Urinary bladder (tissue), 4 donors: ENCODE measurements around the gene COL5A3. TPM values are rescaled to one million over a fixed set of nuclear protein-coding genes. Genes with fewer than 3 reads are reported as not detected.

ENCODE experiments used
- DNase-seq: peaks from one replicate; pipeline ENCODE4 v3.0.0-alpha.2; 2015; ENCODE audit errors: extremely low spot score
- H3K27ac ChIP-seq: one replicate; pipeline ENCODE4 v1.5.1; 2013; ENCODE audit warnings: low read depth, mild to moderate bottlenecking, moderate library complexity
- H3K36me3 ChIP-seq: one replicate; pipeline ENCODE4 v1.6.1; 2013; ENCODE audit warnings: mild to moderate bottlenecking, moderate library complexity; ENCODE audit not compliant: insufficient read depth
- H3K4me1 ChIP-seq: one replicate; pipeline ENCODE4 v1.6.1; 2013; ENCODE audit warnings: mild to moderate bottlenecking, moderate library complexity; ENCODE audit not compliant: insufficient read depth
- H3K4me3 ChIP-seq: one replicate; pipeline ENCODE4 v1.5.1; 2013; ENCODE audit warnings: low read depth, low read length
- WGBS: extraction: QIAGEN DNeasy Blood & Tissue Kit; methylation state at CpG from one replicate; pipeline ENCODE4 v1.1.7; 2013; 5-methylcytosine and 5-hydroxymethylcytosine counted together
- polyA plus RNA-seq: library from polyadenylated mRNA; stranded (reverse); fragments of 200-250 nt; gene quantifications from one replicate; pipeline ENCODE4 v1.2.3, GENCODE V29; 2013
- total RNA-seq: library from RNA; depleted of rRNA; stranded (reverse); fragments of >200 nt; gene quantifications from one replicate; pipeline ENCODE4 v1.2.3, GENCODE V29; 2014
- donor health status: healthy with polysubstance abuse.
- donor health status: healthy.

The COL5A3 gene
- total and polyA plus RNA-seq, 2 donors = 18.3 to 19.6 TPM

- no peaks in the 10 kb centered on the region for H3K4me1 ChIP-seq
- 82% methylated on average over 8 of the region's 8 CpGs for WGBS
- DNase-seq = no peak
- H3K36me3 ChIP-seq = no peaks in the 10 kb centered on the region
- no peak overlapping the region for H3K4me3 ChIP-seq
- H3K27ac ChIP-seq = no peak overlapping the region
These were observed 28.7 kb downstream of the COL5A3 start for GRCh38 chr19:9981406-9982260.

- H3K4me1 ChIP-seq = no peaks in the 10 kb centered on the region
- no peaks in the 10 kb centered on the region for H3K36me3 ChIP-seq
- no peak overlapping the region for H3K4me3 ChIP-seq
- 86% methylated on average over 6 of the region's 6 CpGs for WGBS
- no peak overlapping the region for H3K27ac ChIP-seq
- DNase-seq = no peak
These were observed 38.2 kb downstream of the COL5A3 start for GRCh38 chr19:9972103-9972502.

GRCh38 chr19:9971166-9971897 is 39.0 kb downstream of the COL5A3 start:
- Histone ChIP-seq H3K27ac (no peak overlapping the region), H3K4me1 (no peaks in the 10 kb centered on the region), H3K36me3 (no peaks in the 10 kb centered on the region), H3K4me3 (no peak overlapping the region)
- 63% methylated on average over 15 of the region's 15 CpGs for WGBS
- no peak for DNase-seq

- H3K4me1 ChIP-seq = no peaks in the 10 kb centered on the region
- 75% methylated on average over 8 of the region's 8 CpGs for WGBS
- no peaks in the 10 kb centered on the region for H3K36me3 ChIP-seq
- no peak overlapping the region for H3K27ac ChIP-seq
- no peak overlapping the region for H3K4me3 ChIP-seq
- DNase-seq = no peak
These were observed 39.8 kb downstream of the COL5A3 start for GRCh38 chr19:9970481-9970880.

- H3K36me3 ChIP-seq = no peaks in the 10 kb centered on the region
- 92% methylated on average over 2 of the region's 2 CpGs for WGBS
- H3K4me1 ChIP-seq = no peaks in the 10 kb centered on the region
- no peak overlapping the region for H3K4me3 ChIP-seq
- no peak for DNase-seq
- no peak overlapping the region for H3K27ac ChIP-seq
These were observed 40.7 kb downstream of the COL5A3 start for GRCh38 chr19:9969688-9969975.

GRCh38 chr19:9968820-9969687 is 41.2 kb downstream of the COL5A3 start:
- Histone ChIP-seq H3K27ac (no peak overlapping the region), H3K36me3 (no peaks in the 10 kb centered on the region), H3K4me1 (no peaks in the 10 kb centered on the region), H3K4me3 (no peak overlapping the region)
- no peak for DNase-seq
- WGBS = 81% methylated on average over 8 of the region's 8 CpGs

- no peak overlapping the region for H3K4me3 ChIP-seq
- 62% methylated on average over 4 of the region's 4 CpGs for whole genome bisulfite sequencing
- H3K36me3 ChIP-seq = no peaks in the 10 kb centered on the region
- no peak for DNase-seq
- no peaks in the 10 kb centered on the region for H3K4me1 ChIP-seq
- no peak overlapping the region for H3K27ac ChIP-seq
These were observed 43.0 kb downstream of the COL5A3 start for GRCh38 chr19:9967326-9967725.

- H3K4me1 ChIP-seq = no peaks in the 10 kb centered on the region
- WGBS = 20% methylated on average over 29 of the region's 29 CpGs
- H3K27ac ChIP-seq = no peak overlapping the region
- no peak for DNase-seq
- no peaks in the 10 kb centered on the region for H3K36me3 ChIP-seq
- H3K4me3 ChIP-seq = no peak overlapping the region
These were observed 43.9 kb downstream of the COL5A3 start for GRCh38 chr19:9966448-9966847.

- H3K4me3 ChIP-seq = no peak overlapping the region
- H3K4me1 ChIP-seq = no peaks in the 10 kb centered on the region
- H3K36me3 ChIP-seq = no peaks in the 10 kb centered on the region
- DNase-seq = no peak
- 40% methylated on average over 14 of the region's 14 CpGs for WGBS
- H3K27ac ChIP-seq = no peak overlapping the region
These were observed 44.3 kb downstream of the COL5A3 start for GRCh38 chr19:9966024-9966423.

- Histone ChIP-seq H3K36me3 (no peaks in the 10 kb centered on the region), H3K27ac (no peak overlapping the region), H3K4me3 (no peak overlapping the region), H3K4me1 (no peaks in the 10 kb centered on the region)
- 60% methylated on average over 7 of the region's 7 CpGs for WGBS
- DNase-seq = no peak
These were observed 47.5 kb downstream of the COL5A3 start for GRCh38 chr19:9962623-9963290.

GRCh38 chr19:9961103-9961502 is 49.2 kb downstream of the COL5A3 start:
- Histone ChIP-seq H3K4me3 (no peak overlapping the region), H3K36me3 (no peaks in the 10 kb centered on the region), H3K27ac (no peak overlapping the region), H3K4me1 (no peaks in the 10 kb centered on the region)
- WGBS = 89% methylated on average over 4 of the region's 4 CpGs
- DNase-seq = no peak

- no peak overlapping the region for H3K4me3 ChIP-seq
- DNase-seq = no peak
- WGBS = 86% methylated on average over 1 of the region's 1 CpG
- H3K4me1 ChIP-seq = no peaks in the 10 kb centered on the region
- no peak overlapping the region for H3K27ac ChIP-seq
- no peaks in the 10 kb centered on the region for H3K36me3 ChIP-seq
These were observed 51.9 kb downstream of the COL5A3 start for GRCh38 chr19:9958379-9958821.

- DNase-seq = no peak
- 74% methylated on average over 3 of the region's 3 CpGs for WGBS
These were observed 53.3 kb downstream of the COL5A3 start for GRCh38 chr19:9956956-9957355.

More at GRCh38 chr19:9956956-9957355, 53.3 kb downstream of the COL5A3 start:
- Histone ChIP-seq H3K27ac (no peak overlapping the region), H3K4me3 (no peak overlapping the region), H3K36me3 (no peaks in the 10 kb centered on the region), H3K4me1 (no peaks in the 10 kb centered on the region)
